HG02623 (cell line): ENCODE data around the gene NPW.
A peak's percentile ranks its signal among the peaks of the same experiment; 100 is the strongest.
"Not testable (repeated sequence)": the region's sequence is repeated elsewhere in the genome, so short reads cannot be mapped to it uniquely, and the experiment has no call there.

ENCODE experiments used
- ATAC-seq: cut with Tn5 transposase; IDR thresholded peaks from one replicate; pipeline ENCODE4 v1.9.1; 2021; ENCODE audit warnings: moderate library complexity; ENCODE audit not compliant: unreplicated experiment

NPW gene

DNA sequence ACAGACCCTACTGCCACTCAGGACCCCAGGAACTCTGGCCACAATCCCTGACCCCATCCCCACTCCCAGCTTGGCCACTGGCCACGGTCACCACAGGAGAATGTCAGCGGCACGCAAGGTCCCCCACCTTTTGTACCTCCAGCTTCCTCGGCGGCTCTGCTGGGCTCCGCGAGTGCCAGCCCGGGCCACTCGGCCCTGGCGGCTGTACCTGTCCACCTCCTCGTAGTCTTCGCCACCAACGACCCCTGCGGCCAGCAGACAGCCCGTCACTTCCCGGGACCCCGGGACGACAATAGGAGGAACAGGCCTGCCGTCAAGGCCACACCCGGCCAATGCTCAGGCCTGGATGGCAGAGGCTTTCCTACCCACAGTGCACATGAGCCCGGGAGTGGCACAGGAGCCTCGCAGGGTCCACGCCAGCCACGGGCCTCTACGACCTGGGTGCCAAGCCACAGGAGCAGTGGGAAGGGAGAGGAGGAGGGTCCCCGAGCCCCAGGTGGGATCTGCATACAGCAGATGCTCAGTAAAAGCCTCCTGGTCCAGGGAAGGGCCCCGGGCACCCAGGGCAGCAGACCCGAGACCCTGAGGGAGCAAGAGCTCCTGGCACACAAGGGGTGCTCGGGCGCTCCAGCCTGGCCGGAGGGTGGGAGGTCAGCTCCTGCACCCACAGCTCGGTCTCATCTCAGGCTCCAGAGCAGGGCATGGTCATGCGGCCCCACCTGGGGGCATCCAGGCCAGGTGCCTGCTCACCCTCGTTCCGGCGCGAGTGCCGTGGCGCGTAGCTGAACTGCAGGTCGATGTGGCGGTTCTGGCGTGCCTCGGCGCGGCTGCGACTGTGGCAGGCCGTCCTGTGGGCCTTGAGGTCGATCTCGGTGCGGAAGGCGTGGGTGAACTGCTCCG is 17.9 kb upstream of the NPW start:
- ATAC-seq = no peak

DNA sequence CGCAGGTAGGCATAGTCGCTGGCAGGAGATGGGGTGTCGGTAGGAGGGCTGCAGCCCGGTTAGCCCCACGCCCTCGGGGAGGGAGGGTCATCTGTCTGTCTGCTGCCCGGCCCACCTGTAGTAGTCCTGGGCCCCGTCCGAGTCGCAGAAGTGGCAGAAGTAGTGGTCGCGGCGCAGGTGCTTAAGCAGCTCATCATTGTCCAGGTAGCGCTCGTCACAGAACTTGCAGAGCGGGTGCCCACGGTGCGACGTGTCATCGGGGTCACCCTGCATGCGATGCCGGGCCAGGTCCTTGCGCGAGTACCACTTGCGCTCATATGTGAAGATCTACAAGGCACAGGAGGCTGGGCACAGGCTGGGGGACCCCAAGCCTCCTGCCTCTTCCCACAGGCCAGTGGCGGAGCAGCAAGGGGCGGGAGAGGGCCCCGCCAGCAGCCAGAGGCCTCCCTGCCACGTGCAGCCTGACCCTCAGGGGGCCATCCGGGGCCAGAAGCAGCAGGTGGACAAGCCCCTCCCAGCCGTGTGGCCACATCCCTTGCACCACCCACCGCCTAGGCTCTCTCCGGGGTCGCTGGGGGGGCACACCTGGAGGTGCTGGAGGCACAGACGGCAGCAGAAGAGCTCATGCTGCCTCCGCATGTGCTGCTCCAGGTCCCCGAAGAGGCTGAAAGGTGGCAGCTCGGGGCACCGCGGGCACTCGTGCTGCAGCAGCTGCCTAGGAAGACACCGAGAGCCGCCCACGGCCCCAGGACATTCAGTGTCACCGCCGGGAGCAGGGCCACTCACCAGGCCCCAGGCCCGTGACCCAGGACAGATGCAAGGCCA is 17.0 kb upstream of the NPW start:
- ATAC-seq = no peak

GRCh38 chr16:2003231-2003826 is 16.3 kb upstream of the NPW start:
- ATAC-seq = no peak

DNA sequence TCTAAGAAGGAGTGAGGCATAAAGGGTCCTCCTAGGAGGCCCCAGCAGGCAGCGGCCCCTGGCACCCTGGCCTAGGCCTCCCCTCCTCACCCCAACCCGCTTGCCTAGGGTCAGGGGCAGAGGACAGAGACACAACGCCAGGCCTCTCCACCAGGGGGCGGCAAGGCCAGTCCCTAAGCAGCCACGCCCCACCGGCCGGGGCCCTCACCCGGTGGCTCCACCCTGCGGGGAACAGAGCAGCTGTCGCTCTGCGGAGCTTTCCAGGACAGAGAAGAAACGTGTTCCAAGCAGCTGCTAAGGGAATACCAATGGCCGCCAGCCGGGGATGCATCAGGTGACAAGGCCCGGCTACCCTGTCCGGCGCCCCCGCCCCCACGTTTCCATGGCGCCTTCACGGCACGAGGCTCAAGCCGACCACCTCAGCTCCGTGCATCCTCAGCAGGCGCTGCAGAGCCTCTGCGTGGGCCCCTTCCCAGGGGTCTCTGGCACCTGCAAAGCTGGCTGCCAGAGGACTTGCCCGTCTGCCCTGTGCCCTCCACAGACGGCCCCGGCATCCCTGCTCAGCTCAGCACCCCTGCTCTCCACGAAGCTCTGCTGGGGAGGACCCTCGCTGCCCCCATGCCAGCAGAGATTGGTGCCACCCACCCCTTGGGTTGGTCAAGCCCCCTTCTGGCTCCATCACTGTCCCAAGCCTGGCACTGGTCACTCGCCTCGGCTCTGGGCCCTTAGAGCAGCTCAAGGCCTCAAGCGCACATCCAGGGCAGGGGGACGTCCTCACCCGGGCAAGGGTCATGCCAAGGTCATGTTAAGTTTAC is 15.6 kb upstream of the NPW start:
- no peak for ATAC-seq

- ATAC-seq = no peak
Observed at GRCh38 chr16:2004795-2005517, 14.6 kb upstream of the NPW start.

DNA sequence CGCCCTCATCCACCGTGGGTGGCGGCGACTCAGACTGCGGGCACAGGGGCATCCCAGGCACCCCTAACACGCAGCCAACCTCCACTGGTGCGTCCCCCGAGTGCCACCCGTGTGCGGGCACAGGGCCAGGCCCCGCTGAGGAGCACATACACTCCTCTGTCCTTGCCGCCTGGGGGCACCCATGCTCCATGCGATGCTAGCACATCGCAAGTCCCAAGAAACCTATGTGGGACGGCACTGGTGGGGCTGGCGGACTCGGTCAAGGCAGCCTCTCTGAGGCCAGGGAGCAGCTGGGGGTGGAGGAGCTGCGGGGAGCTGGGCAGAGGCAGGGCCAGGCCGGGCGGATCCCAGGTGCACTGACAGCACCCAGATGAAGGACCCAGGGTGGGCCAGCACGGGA is 13.9 kb upstream of the NPW start:
- ATAC-seq = no peak

DNA sequence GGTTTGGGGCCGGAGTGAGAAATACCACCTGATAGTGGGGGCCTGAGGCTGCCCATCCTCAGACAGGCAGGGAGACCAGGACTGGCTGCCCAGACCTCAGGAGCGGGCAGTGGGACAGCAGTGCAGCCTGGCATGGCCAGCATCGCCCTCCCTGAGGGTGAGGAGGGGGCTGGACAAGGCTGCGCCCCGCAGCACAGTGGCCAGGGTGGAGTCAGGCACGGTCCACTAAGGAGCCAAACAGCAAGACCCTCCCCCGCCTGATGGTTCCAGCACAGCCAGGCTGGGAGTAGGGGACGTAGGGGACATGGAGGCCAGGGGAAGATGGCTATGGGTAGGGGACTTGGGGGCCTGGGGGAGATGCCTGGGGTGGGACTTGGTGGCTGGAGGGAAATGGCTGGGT is 13.3 kb upstream of the NPW start:
- no peak for ATAC-seq

DNA sequence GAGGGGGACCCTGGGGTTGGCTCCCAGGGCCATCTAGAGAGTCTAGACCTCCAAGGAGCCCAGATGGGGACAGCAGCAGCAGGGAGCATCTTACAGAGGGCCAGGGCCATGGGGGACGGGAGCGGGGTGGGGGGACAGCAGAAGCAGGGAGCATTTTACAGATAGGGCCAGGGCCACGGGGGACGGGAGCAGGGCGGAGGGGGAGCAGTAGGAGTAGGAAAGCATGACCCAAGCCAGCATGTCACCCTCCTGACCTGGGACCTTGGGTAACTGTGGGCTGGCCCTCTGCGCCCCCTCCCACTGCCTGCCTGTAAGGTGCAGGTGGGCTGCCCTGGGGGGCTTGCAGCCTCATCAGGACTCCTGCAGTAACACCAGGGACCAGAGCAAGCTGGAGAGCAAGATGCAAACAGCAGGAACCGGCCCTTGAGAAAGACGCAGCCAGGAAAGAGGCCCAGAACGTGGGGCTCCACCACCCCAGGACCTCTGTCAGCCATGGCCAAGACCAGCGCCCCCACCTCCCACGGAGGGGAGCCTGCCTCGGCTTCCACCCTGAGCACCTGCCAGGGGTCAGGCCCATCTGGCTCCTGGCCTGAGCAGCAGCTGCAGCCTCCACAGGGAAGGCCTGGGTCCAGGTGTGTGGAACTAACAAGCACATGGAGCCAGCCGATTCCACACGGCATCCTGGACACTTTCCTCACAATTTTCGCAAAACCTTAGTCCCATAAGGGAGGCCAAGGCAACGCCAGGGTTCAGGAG is 12.3 kb upstream of the NPW start:
- ATAC-seq = no peak

- no peak for ATAC-seq
Observed at GRCh38 chr16:2008009-2008526, 11.5 kb upstream of the NPW start.

DNA sequence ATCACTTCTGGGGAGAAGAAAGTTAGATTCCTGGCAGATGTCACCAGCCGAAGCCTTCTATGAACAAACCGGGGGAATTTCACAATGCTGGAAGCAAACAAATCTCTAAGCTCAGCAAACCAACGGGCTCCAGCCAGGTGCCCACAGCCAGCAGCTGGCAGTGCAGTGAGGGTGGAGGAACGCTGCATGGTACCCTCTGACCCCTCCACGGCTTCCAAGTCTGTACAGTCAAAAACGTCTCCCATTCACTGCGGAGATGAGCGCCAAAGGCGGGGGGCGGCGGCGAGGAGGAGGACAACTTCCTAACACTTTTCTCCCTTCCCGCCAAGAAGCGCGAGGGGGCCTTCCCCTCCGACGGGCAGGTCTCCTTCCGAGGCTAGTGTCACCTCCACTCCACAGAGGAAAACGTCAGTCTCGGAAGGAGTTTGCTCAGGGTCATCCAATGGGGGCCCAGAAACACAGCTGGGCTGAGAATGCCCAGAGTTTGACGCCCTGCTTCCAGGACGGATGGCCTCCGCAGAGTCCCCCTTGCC is 10.9 kb upstream of the NPW start:
- ATAC-seq = no peak

GRCh38 chr16:2009164-2009711 is 10.3 kb upstream of the NPW start:
- peak; percentile 25 for ATAC-seq

- ATAC-seq = peak; percentile 65
Observed at GRCh38 chr16:2009791-2010510, 9.6 kb upstream of the NPW start, which contains the start of gene ZNF598. ZNF598 (minus strand) TSS chr16:2009821.

DNA sequence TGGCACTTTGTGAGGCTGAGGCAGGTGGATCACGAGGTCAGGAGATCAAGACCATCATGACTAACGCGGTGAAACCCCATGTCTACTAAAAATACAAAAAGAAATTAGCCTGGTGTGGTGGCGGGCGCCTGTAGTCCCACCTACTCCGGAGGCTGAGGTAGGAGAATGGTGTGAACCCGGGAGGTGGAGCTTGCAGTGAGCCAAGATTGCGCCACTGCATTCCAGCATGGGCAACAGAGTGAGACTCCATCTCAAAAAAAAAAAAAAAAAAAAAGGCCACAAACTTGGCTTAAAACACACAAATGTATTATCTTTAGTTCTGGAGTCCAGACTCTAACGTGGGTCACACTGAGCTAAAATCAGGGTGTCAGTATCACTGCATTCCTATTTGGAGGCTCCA is 7.9 kb upstream of the NPW start:
- not testable (repeated sequence) for ATAC-seq

- no peak for ATAC-seq
Observed at GRCh38 chr16:2013527-2013926, 6.1 kb upstream of the NPW start.

GRCh38 chr16:2015117-2015946 is 4.3 kb upstream of the NPW start:
- ATAC-seq = no peak

DNA sequence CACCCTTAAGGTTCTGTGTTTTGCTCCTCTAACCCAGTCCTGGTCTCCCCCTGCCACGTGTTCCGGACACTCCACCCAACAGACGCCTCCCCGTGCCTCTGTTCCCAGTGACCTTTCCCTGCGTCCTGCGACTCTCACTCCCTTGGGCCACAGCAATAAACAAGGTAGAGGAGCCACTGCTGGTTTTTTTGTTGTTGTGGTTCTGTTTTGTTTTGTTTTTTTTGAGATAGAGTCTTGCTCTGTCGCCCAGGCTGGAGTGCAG is 3.7 kb upstream of the NPW start:
- ATAC-seq = no peak

DNA sequence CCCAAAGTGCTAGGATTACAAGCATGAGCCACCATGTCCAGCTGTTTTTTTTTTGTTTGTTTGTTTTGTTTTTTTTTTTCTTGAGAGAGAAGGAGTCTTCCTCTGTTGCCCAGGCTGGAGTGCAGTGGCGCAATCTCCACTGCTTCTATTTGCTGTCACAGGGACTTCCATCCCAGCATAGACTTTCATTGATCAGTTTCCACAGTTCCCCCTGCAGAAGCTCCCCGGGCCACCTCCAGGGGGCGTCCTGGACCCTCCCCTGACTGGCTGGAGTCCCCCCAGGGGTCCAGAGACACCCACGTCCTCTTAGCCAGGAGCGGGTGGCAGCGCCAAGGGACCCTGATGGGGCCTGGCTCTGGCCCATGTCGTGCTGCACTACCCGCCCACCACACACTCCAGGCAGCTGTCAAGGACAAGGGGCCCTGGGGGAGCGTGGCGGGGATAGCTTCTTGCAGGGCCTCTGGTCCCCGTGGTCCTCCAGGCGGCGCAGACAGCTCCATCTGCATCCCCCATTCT is 3.1 kb upstream of the NPW start:
- no peak for ATAC-seq
